GM19452 (cell line): ENCODE measurements around the gene RASSF9.

Source experiments
- ATAC-seq: cut with Tn5 transposase; IDR thresholded peaks from one replicate; pipeline ENCODE4 v1.9.1; 2021; ENCODE audit not compliant: unreplicated experiment

Gene RASSF9

GRCh38 chr12:85821759-85822158 lies 14.4 kb downstream of the RASSF9 start:
- no peak for ATAC-seq

GRCh38 chr12:85821206-85821605 lies 15.0 kb downstream of the RASSF9 start:
- ATAC-seq = no peak

DNA sequence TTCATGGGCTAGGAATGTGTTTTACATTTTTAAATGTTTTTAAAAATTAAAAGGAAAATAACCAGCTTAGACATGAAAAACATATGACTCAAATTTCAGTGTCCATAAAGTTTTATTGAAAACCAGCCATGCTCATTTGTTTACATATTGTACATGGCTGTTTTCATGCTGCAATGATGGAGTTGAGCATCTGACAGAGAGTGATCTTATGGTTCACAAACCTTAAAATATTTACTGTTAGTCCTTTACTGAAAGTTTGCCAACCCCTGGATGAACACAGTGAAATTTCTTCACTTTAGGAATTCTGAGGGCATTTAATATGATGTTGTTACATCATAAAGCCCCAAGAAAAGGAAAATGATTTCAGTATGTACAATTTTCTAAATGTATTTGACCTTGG lies 16.1 kb downstream of the RASSF9 start:
- ATAC-seq = no peak

- ATAC-seq = no peak
These were observed 21.5 kb downstream of the RASSF9 start for GRCh38 chr12:85814741-85815140.

GRCh38 chr12:85814071-85814470 lies 22.1 kb downstream of the RASSF9 start:
- ATAC-seq = no peak

- no peak for ATAC-seq
These were observed 26.7 kb downstream of the RASSF9 start for GRCh38 chr12:85809500-85809899.

- ATAC-seq = no peak
These were observed 28.5 kb downstream of the RASSF9 start for GRCh38 chr12:85807730-85808129.

- no peak for ATAC-seq
These were observed 30.6 kb downstream of the RASSF9 start for GRCh38 chr12:85805654-85806053.

DNA sequence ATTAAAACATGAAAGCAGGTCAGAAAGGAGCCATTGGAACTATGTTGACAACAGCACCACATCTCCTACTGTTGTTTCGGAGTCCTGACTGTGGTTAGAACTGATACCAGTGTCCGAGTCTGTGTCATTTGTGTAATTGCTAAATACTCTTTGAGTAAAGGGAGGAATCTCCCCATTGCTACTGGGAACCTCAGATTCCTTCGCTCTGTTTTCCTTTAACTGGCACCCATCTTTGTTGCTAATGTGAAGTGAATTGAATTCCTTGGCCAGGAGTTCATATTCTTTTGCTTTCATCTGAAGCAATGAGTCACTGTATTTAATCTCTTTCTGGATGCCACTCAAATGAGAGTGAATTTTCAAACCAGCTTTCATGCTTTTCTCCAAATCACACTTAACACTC lies 31.5 kb downstream of the RASSF9 start:
- no peak for ATAC-seq

- no peak for ATAC-seq
These were observed 32.3 kb downstream of the RASSF9 start for GRCh38 chr12:85803923-85804322.

- no peak for ATAC-seq
These were observed 33.0 kb downstream of the RASSF9 start for GRCh38 chr12:85803231-85803630.

GRCh38 chr12:85798122-85798521 lies 38.1 kb downstream of the RASSF9 start:
- no peak for ATAC-seq

DNA sequence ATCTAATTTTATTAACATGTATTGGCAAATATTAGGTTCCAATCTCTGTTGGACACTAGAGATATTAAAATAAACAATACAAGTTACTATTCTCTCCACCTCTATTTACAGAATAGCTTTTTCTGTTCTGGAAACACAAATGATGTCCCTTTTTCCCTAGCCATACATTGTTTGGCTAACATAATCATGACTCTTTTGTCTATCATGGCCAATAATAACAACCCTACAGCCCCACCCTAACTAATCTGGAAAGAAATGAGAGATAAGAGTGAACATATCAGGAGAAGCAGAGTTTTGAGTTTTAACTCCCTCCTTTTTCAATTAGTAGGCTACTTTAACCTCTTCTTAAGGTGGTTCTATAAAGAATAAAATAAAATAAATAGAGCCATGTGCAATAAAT lies 40.2 kb downstream of the RASSF9 start:
- ATAC-seq = no peak

- no peak for ATAC-seq
These were observed 41.7 kb downstream of the RASSF9 start for GRCh38 chr12:85794531-85794930.

GRCh38 chr12:85784096-85784720 lies 52.0 kb downstream of the RASSF9 start:
- ATAC-seq = no peak

DNA sequence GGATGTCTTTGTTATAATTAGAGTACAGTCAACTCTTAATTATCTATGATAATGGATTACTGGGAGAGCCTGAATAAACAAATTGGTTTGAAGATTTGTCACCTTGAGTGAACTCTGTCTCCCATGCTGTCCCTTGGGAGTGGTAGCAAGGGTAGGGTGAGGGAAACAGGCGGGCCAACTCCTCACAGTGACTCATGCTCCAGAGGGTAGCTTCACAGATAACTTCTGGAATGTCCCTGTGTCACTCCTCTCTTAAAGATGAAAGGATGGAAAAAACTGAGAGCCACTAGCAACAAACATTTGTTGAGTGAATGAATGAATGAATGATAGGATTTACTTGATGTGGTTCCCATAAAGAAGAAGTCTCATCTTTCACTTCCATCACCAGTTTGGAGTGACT lies 53.5 kb downstream of the RASSF9 start:
- no peak for ATAC-seq

- no peak for ATAC-seq
These were observed 54.4 kb downstream of the RASSF9 start for GRCh38 chr12:85781766-85782165.

GRCh38 chr12:85779768-85780167 lies 56.4 kb downstream of the RASSF9 start:
- no peak for ATAC-seq

DNA sequence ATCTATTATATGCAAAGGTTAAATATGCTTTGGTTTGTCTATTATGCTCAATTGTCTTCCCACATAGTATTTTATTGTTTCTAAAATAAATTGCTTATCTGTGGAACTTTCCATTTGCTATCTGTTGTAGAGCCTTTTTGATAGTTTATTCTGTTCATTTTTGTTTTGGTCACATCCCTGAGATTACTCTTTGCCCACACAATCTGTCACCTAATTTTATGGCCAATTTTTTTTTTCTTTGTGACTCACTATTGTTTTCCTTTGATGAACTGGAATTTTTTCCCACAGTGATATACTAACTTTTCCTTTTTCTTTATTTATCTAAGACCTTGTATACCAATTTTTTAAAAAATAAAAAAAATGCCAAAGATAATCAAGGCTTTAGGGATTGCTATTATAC lies 61.1 kb downstream of the RASSF9 start:
- ATAC-seq = no peak

DNA sequence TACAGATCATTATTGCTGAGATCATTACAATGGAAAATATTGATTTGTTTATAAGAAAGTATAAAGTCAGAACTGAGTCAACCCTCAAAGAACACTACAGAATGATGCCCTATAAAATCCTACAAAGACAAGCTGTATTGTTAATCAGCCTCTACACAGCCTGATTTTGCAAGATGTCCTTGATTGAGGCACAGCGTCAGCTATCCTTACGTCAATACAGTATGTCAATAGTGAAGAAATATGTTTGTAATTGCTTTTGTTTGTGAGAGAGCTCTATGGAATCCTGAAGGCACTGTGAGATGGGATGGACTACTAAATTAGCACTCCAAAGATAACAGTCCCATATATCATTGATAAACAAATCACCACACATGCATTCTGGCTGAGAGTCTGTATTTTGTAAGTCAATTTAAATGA lies 70.7 kb downstream of the RASSF9 start:
- no peak for ATAC-seq

DNA sequence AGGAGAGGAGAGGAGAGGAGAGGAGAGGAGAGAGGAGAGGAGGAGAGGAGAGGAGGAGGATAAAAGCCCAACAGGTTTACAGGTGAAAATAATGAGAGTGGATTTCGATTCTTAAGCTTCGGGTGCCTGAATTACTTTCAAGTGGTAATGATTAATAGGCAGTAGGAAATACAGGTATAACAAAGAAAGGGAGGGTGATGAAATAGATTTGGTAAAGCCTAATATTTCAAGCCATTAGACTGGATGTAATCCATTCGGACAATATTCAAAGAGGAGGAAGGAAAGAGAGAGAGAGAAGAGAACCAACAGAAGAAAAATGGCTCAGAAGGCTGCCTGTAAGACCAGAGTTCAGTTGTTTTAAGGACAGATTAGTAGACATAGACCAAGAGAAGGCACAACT lies 76.6 kb downstream of the RASSF9 start:
- no peak for ATAC-seq

DNA sequence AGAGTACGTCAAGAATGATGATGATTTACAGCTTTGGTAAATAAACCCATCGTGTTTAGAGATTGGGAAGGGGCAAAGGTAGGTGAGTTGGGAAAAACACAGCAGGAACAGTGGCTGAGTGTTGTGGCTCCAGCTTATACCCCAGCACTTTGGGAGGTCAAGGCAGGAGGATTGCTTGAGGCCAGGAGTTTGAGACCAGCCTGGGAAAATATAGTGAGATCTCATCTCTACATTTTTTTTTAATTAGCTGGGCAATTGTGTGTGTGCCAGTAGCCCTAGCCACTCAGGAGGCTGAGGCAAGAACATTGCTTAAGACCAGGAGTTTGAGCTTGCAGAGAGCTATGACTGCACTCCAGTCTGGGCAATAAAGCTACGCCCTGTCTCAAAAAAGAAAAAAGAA lies 77.1 kb downstream of the RASSF9 start:
- no peak for ATAC-seq

GRCh38 chr12:85755760-85756159 lies 80.4 kb downstream of the RASSF9 start:
- ATAC-seq = no peak
